H9 (cell line): ENCODE measurements around the gene ANO6. TPM values are rescaled to one million over a fixed set of nuclear protein-coding genes. Genes with fewer than 3 reads are reported as not detected.

Source experiments
- DNase-seq: peaks from one replicate; pipeline ENCODE4 v3.0.0-alpha.2; 2017
- H2AFZ ChIP-seq: one replicate; pipeline ENCODE4 v1.6.1; 2013; ENCODE audit warnings: mild to moderate bottlenecking, low read length, control low read depth, moderate library complexity
- H2AK5ac ChIP-seq: 2 replicates; pipeline ENCODE4 v1.6.1; 2013; ENCODE audit warnings: low read length, control low read depth, mixed read lengths; ENCODE audit not compliant: insufficient read length
- H2BK120ac ChIP-seq: one replicate; pipeline ENCODE4 v1.6.1; 2013; ENCODE audit warnings: low read depth, mild to moderate bottlenecking, low read length, control low read depth, inconsistent platforms; ENCODE audit not compliant: poor library complexity, severe bottlenecking
- H2BK12ac ChIP-seq: 2 replicates; pipeline ENCODE4 v1.6.1; 2013; ENCODE audit warnings: low read length, control low read depth, mixed read lengths, low read depth; ENCODE audit not compliant: insufficient read length
- H2BK15ac ChIP-seq: 2 replicates; pipeline ENCODE4 v1.6.1; 2013; ENCODE audit warnings: low read depth, low read length, control low read depth
- H2BK20ac ChIP-seq: one replicate; pipeline ENCODE4 v1.6.1; 2013; ENCODE audit warnings: low read depth, mild to moderate bottlenecking, low read length, control low read depth, inconsistent platforms; ENCODE audit not compliant: poor library complexity, severe bottlenecking
- H2BK5ac ChIP-seq: 2 replicates; pipeline ENCODE4 v1.6.1; 2013; ENCODE audit warnings: low read length, control low read depth, mixed read lengths; ENCODE audit not compliant: insufficient read length
- H3K14ac ChIP-seq: 2 replicates; pipeline ENCODE4 v1.6.1; 2013; ENCODE audit warnings: low read length, control low read depth; ENCODE audit not compliant: insufficient read depth
- H3K18ac ChIP-seq: 2 replicates; pipeline ENCODE4 v1.6.1; 2013; ENCODE audit warnings: low read depth, mild to moderate bottlenecking, mixed read lengths, low read length, control low read depth; ENCODE audit not compliant: insufficient read length
- H3K23ac ChIP-seq: 2 replicates; pipeline ENCODE4 v1.6.1; 2013; ENCODE audit warnings: low read length, control low read depth, mixed read lengths, low read depth; ENCODE audit not compliant: insufficient read length
- H3K23me2 ChIP-seq: 2 replicates; pipeline ENCODE4 v1.6.1; 2013; ENCODE audit warnings: low read depth, mild to moderate bottlenecking, mixed read lengths, low read length, control low read depth; ENCODE audit not compliant: insufficient read length, poor library complexity, severe bottlenecking
- H3K27ac ChIP-seq: 2 replicates; pipeline ENCODE4 v1.5.1; 2013; ENCODE audit warnings: low read length, control low read depth, mixed read lengths, low read depth; ENCODE audit not compliant: insufficient read length
- H3K27me3 ChIP-seq: 2 replicates; pipeline ENCODE4 v1.6.1; 2013; ENCODE audit warnings: low read length, control low read depth, inconsistent platforms; ENCODE audit not compliant: insufficient read depth
- H3K4ac ChIP-seq: 2 replicates; pipeline ENCODE4 v1.6.1; 2013; ENCODE audit warnings: low read depth, mild to moderate bottlenecking, control low read depth, inconsistent platforms, low read length, moderate library complexity
- H3K4me1 ChIP-seq: 2 replicates; pipeline ENCODE4 v1.6.1; 2013; ENCODE audit warnings: low read length, control low read depth, inconsistent platforms; ENCODE audit not compliant: insufficient read depth
- H3K4me2 ChIP-seq: 2 replicates; pipeline ENCODE4 v1.6.1; 2013; ENCODE audit warnings: low read length, control low read depth, mixed read lengths; ENCODE audit not compliant: insufficient read length, insufficient read depth
- H3K56ac ChIP-seq: 2 replicates; pipeline ENCODE4 v1.6.1; 2013; ENCODE audit warnings: low read depth, mild to moderate bottlenecking, mixed read lengths, low read length, control low read depth; ENCODE audit not compliant: insufficient read length
- H3K79me1 ChIP-seq: 2 replicates; pipeline ENCODE4 v1.6.1; 2013; ENCODE audit warnings: low read depth, mild to moderate bottlenecking, moderate library complexity, low read length, control low read depth, inconsistent platforms; ENCODE audit not compliant: insufficient read depth, poor library complexity, severe bottlenecking
- H3K79me2 ChIP-seq: 2 replicates; pipeline ENCODE4 v1.6.1; 2013; ENCODE audit warnings: low read length, control low read depth, inconsistent platforms; ENCODE audit not compliant: insufficient read depth
- H3K9ac ChIP-seq: 2 replicates; pipeline ENCODE4 v1.6.1; 2013; ENCODE audit warnings: low read length, control low read depth, mixed read lengths; ENCODE audit not compliant: insufficient read length; ENCODE audit errors: extremely low read depth
- H3K9me3 ChIP-seq: one replicate; pipeline ENCODE4 v1.6.1; 2013; ENCODE audit warnings: low read depth, low read length, inconsistent platforms; ENCODE audit not compliant: control insufficient read depth
- H3T11ph ChIP-seq: one replicate; pipeline ENCODE4 v1.6.1; 2013; ENCODE audit warnings: mild to moderate bottlenecking, low read length, control low read depth, inconsistent platforms
- H4K20me1 ChIP-seq: one replicate; pipeline ENCODE4 v1.6.1; 2013; ENCODE audit not compliant: control insufficient read depth, insufficient read length, insufficient read depth
- H4K5ac ChIP-seq: 2 replicates; pipeline ENCODE4 v1.6.1; 2013; ENCODE audit warnings: low read depth, mild to moderate bottlenecking, mixed read lengths, low read length, control low read depth; ENCODE audit not compliant: insufficient read length
- H4K8ac ChIP-seq: replicated peaks from 2 replicates; pipeline ENCODE4 v1.6.1; 2013; ENCODE audit warnings: low read length, control low read depth, mixed read lengths, low read depth; ENCODE audit not compliant: insufficient read length
- H4K91ac ChIP-seq: 2 replicates; pipeline ENCODE4 v1.6.1; 2013; ENCODE audit warnings: low read depth, mild to moderate bottlenecking, moderate library complexity, mixed read lengths, low read length, control low read depth; ENCODE audit not compliant: insufficient read length
- H3K27ac Mint-ChIP-seq, 3 experiments: 2 replicates in 2 of 3; 3 replicates in 1 of 3; pipeline ENCODE4 v1.8.0; 2020 to 2021; ENCODE audit warnings: mixed read lengths in 3 of 3, mild to moderate bottlenecking in 1 of 3, moderate library complexity in 1 of 3
- H3K27me3 Mint-ChIP-seq: 2 replicates; pipeline ENCODE4 v1.8.0; 2021; ENCODE audit warnings: low read depth, mild to moderate bottlenecking, moderate library complexity, mixed read lengths
- H3K36me3 Mint-ChIP-seq, 3 experiments: 2 replicates in 2 of 3; 3 replicates in 1 of 3; pipeline ENCODE4 v1.8.0; 2020 to 2021; ENCODE audit warnings: low read depth in 3 of 3, mixed read lengths in 3 of 3; ENCODE audit not compliant: insufficient read depth in 1 of 3
- H3K4me1 Mint-ChIP-seq, 2 experiments: 2 replicates each; pipeline ENCODE4 v1.8.0; 2020; ENCODE audit warnings: mixed read lengths in 2 of 2
- H3K4me3 Mint-ChIP-seq, 2 experiments: 2 replicates in 1 of 2; 3 replicates in 1 of 2; pipeline ENCODE4 v1.8.0; 2020 to 2021; ENCODE audit warnings: mild to moderate bottlenecking in 2 of 2, mixed read lengths in 2 of 2, moderate library complexity in 1 of 2
- H3K9me3 Mint-ChIP-seq, 2 experiments: 2 replicates in 1 of 2; 3 replicates in 1 of 2; pipeline ENCODE4 v1.8.0; 2020; ENCODE audit warnings: mild to moderate bottlenecking in 2 of 2, mixed read lengths in 2 of 2, moderate library complexity in 1 of 2
- CTCF ChIP-seq: fragments of 200-600 bp; sonication (generic); conservative IDR thresholded peaks from 3 replicates; pipeline ENCODE4 v1.8.0; 2021; ENCODE audit warnings: antibody characterized with exemption, mild to moderate bottlenecking
- WGBS: extraction: QIAGEN DNeasy Blood & Tissue Kit; methylation state at CpG from one replicate; pipeline ENCODE4 v1.1.7; 2013; ENCODE audit warnings: missing lambda C conversion rate, low lambda C conversion rate, mixed read lengths; ENCODE audit not compliant: insufficient read length; ENCODE audit errors: extremely low coverage; 5-methylcytosine and 5-hydroxymethylcytosine counted together
- total RNA-seq: library from RNA; stranded (reverse); gene quantifications from 2 replicates; pipeline ENCODE4 v1.2.1, GENCODE V29; 2021

ANO6 gene
- total RNA-seq, 1 experiment from 2014 or later, result 24.3 TPM

GRCh38 chr12:45291518-45291917 lies 75.6 kb downstream of the ANO6 start:
- no peak overlapping the region for H4K5ac ChIP-seq
- no peaks in the 10 kb centered on the region for H3K23me2 ChIP-seq
- peaks cover 5 to 7% of the 10 kb centered on the region in 2 experiments for H3K4me1 Mint-ChIP-seq
- no peak overlapping the region for H4K8ac ChIP-seq
- H3K4me2 ChIP-seq, result no peak overlapping the region
- H3K14ac ChIP-seq, result no peak overlapping the region
- no peaks in the 10 kb centered on the region for H3K9me3 ChIP-seq
- H3K4me3 Mint-ChIP-seq, result no peak overlapping the region
- no peak overlapping the region for H3K27ac ChIP-seq
- H4K91ac ChIP-seq, result no peak overlapping the region
- H3K27ac Mint-ChIP-seq, result no peak overlapping the region
- no peaks in the 10 kb centered on the region; the same call in 1 of the 2 replicates for H3K4me1 ChIP-seq
- H2BK120ac ChIP-seq, result no peak overlapping the region
- no peak for DNase-seq
- no peak overlapping the region for H3T11ph ChIP-seq
- H3K23ac ChIP-seq, result no peak overlapping the region
- H3K56ac ChIP-seq, result no peak overlapping the region
- H2BK20ac ChIP-seq, result no peak overlapping the region
- no peaks in the 10 kb centered on the region for H4K20me1 ChIP-seq
- no peaks in the 10 kb centered on the region for H3K79me1 ChIP-seq
- no peak overlapping the region for H2BK15ac ChIP-seq
- no peak overlapping the region for H2BK5ac ChIP-seq
- H3K27me3 Mint-ChIP-seq, result no peaks in the 10 kb centered on the region
- WGBS, result no CpG with 5 or more reads among the region's 1 CpG
- no peaks in the 10 kb centered on the region for H3K79me2 ChIP-seq
- no peaks in the 10 kb centered on the region for H3K27me3 ChIP-seq
- H2BK12ac ChIP-seq, result no peak overlapping the region
- no peak for TF ChIP-seq CTCF
- no peak overlapping the region for H2AFZ ChIP-seq
- 0 out of 7 replicates have a peak, but pooled peaks cover 0 to 2% (median 0%) of the 10 kb centered on the region in 3 experiments for H3K36me3 Mint-ChIP-seq
- no peak overlapping the region for H3K4ac ChIP-seq
- H2AK5ac ChIP-seq, result no peak overlapping the region
- no peak overlapping the region for H3K18ac ChIP-seq
- no peak overlapping the region for H3K9ac ChIP-seq
- H3K9me3 Mint-ChIP-seq, result no peaks in the 10 kb centered on the region
